Psoas muscle (tissue), 8 donors: ENCODE results near the gene HELZ2. TPM values are rescaled to one million over a fixed set of nuclear protein-coding genes. Genes with fewer than 3 reads are reported as not detected.

Experiments
- ATAC-seq, 4 donors: fragments of 200-7000 bp; cut with Tn5 transposase; one replicate each; pipeline ENCODE4 v1.9.1; 2020; ENCODE audit warnings: moderate library complexity in 3 of 4, mild to moderate bottlenecking in 2 of 4
- DNase-seq, 2 donors: peaks; one replicate each; pipeline ENCODE4 v3.0.0-alpha.2; 2020
- H3K27ac ChIP-seq: fragments of 200-600 bp; one replicate; pipeline ENCODE4 v1.8.0; 2022
- H3K27me3 ChIP-seq, 3 donors: fragments of 200-600 bp in 1 of 3; one replicate each; pipeline versions ENCODE4 v1.6.1 to v1.8.0; 2013 to 2022; ENCODE audit warnings: low read length in 2 of 3, mild to moderate bottlenecking in 2 of 3, moderate library complexity in 1 of 3; ENCODE audit not compliant: insufficient read depth in 3 of 3
- H3K36me3 ChIP-seq, 2 donors: fragments of 200-600 bp in 1 of 2; one replicate each; pipeline versions ENCODE4 v1.6.1 to v1.8.0; 2013 to 2022; ENCODE audit warnings: low read depth in 1 of 2, mild to moderate bottlenecking in 1 of 2, moderate library complexity in 1 of 2; ENCODE audit not compliant: insufficient read depth in 1 of 2
- H3K4me1 ChIP-seq: fragments of 200-600 bp; one replicate; pipeline ENCODE4 v1.8.0; 2022
- H3K4me3 ChIP-seq: fragments of 200-600 bp; one replicate; pipeline ENCODE4 v1.8.0; 2022; ENCODE audit warnings: mild to moderate bottlenecking
- H3K9me3 ChIP-seq: fragments of 200-600 bp; one replicate; pipeline ENCODE4 v1.8.0; 2022
- WGBS, 3 donors: extraction: QIAGEN DNeasy Blood & Tissue Kit; methylation state at CpG; one replicate each; pipeline versions ENCODE4 v1.1.6 to v1.1.7; 2013; 5-methylcytosine and 5-hydroxymethylcytosine counted together
- intact Hi-C, 2 donors: fragments of 100-400 bp; cut with DNase I; formaldehyde crosslinking; loops; one replicate each; pipeline versions ENCODE4 v1.11.0 to v1.14.2; 2022
- polyA plus RNA-seq, 3 donors: library from polyadenylated mRNA; stranded (reverse); fragments of 200-250 nt; gene quantifications; one replicate each; pipeline ENCODE4 v1.2.3, GENCODE V29; 2013
- total RNA-seq, 4 donors: library from RNA; stranded (reverse); fragmentation: NEBNext Ultra II Directional in 2 of 4; extraction: Animal tissue kit (Norgen Biotek cat#: 25700) in 2 of 4; gene quantifications; one replicate each; pipeline versions ENCODE4 v1.2.1 to v1.2.4, GENCODE V29; 2021 to 2023
- TF ChIP-seq, protein P1 (sequence below): fragments of 200-600 bp; IDR thresholded peaks from one replicate; pipeline ENCODE4 v1.8.0; 2022; ENCODE audit warnings: antibody characterized with exemption
- donor health status: healthy with polysubstance abuse.
- donor health status: DM: no; HTN: no; CAD: no; lungs with moderate emphysema.
- donor health status: Bipolar disorder and iron deficiency.
- donor health status: healthy.
- donor health status: DM: yes; HTN: yes; CAD: no.
- donor health status: DM: no; HTN: no; CAD: no.
- donor health status: DM: no; HTN: no; CAD: no.
- donor health status: DM: yes; HTN: yes; CAD: no.

Gene HELZ2
- total and polyA plus RNA-seq, 7 donors, result 0.82 to 8.0 (median 3.5) TPM

- intact Hi-C loops, result no loop called here
Observed at GRCh38 chr20:63558804-63559484, 15.1 kb downstream of the HELZ2 start.

GRCh38 chr20:63557481-63557891, 16.6 kb downstream of the HELZ2 start:
- Histone ChIP-seq H3K36me3 (peaks cover 0 to 12% of the 10 kb centered on the region in 2 donors), H3K4me1 (no peaks in the 10 kb centered on the region), H3K27ac (no peak overlapping the region), H3K27me3 (peaks cover 0 to 29% (median 6%) of the 10 kb centered on the region in 3 donors), H3K4me3 (no peak overlapping the region), H3K9me3 (no peaks in the 10 kb centered on the region)
- TF ChIP-seq, protein P1, sequence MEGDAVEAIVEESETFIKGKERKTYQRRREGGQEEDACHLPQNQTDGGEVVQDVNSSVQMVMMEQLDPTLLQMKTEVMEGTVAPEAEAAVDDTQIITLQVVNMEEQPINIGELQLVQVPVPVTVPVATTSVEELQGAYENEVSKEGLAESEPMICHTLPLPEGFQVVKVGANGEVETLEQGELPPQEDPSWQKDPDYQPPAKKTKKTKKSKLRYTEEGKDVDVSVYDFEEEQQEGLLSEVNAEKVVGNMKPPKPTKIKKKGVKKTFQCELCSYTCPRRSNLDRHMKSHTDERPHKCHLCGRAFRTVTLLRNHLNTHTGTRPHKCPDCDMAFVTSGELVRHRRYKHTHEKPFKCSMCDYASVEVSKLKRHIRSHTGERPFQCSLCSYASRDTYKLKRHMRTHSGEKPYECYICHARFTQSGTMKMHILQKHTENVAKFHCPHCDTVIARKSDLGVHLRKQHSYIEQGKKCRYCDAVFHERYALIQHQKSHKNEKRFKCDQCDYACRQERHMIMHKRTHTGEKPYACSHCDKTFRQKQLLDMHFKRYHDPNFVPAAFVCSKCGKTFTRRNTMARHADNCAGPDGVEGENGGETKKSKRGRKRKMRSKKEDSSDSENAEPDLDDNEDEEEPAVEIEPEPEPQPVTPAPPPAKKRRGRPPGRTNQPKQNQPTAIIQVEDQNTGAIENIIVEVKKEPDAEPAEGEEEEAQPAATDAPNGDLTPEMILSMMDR, result no peak
- DNase-seq (no peak), ATAC-seq (no peak)
- 84 to 92% (median 90%) methylated on average over 15 to 19 of the region's 19 CpGs for WGBS, 3 donors
- intact Hi-C loops, result no loop called here

More at GRCh38 chr20:63558804-63559484, 15.1 kb downstream of the HELZ2 start:
- H3K4me3 ChIP-seq, result no peak overlapping the region
- no peaks in the 10 kb centered on the region for H3K9me3 ChIP-seq
- peaks cover 0 to 19% (median 0%) of the 10 kb centered on the region in 3 donors for H3K27me3 ChIP-seq
- DNase-seq (no peak), ATAC-seq (no peak)
- H3K4me1 ChIP-seq, result no peaks in the 10 kb centered on the region
- TF ChIP-seq, protein P1, result no peak
- H3K36me3 ChIP-seq, result peaks cover 0 to 14% of the 10 kb centered on the region in 2 donors
- WGBS, 3 donors, result 94 to 95% (median 94%) methylated on average over 10 to 14 of the region's 14 CpGs
- H3K27ac ChIP-seq, result no peak overlapping the region

- peaks cover 0 to 11% of the 10 kb centered on the region in 2 donors for H3K36me3 ChIP-seq
Observed at GRCh38 chr20:63556873-63557478, 17.1 kb downstream of the HELZ2 start.

GRCh38 chr20:63555661-63556381, 18.2 kb downstream of the HELZ2 start:
- H3K27ac ChIP-seq, result no peak overlapping the region
- H3K36me3 ChIP-seq, result peaks cover 0 to 10% of the 10 kb centered on the region in 2 donors
- H3K4me1 ChIP-seq, result no peaks in the 10 kb centered on the region
- H3K9me3 ChIP-seq, result no peaks in the 10 kb centered on the region
- DNase-seq (no peak), ATAC-seq (no peak)
- TF ChIP-seq, protein P1, result no peak
- H3K27me3 ChIP-seq, result peaks cover 0 to 42% (median 13%) of the 10 kb centered on the region in 3 donors
- intact Hi-C loops, result no loop called here
- no peak overlapping the region for H3K4me3 ChIP-seq
- 85 to 90% (median 88%) methylated on average over 45 of the region's 45 CpGs for WGBS, 3 donors

More at GRCh38 chr20:63556873-63557478, 17.1 kb downstream of the HELZ2 start:
- no peaks in the 10 kb centered on the region for H3K4me1 ChIP-seq
- no peak for DNase-seq
- ATAC-seq, result no peak
- no peaks in the 10 kb centered on the region for H3K9me3 ChIP-seq
- 61 to 64% (median 63%) methylated on average over 23 of the region's 23 CpGs for WGBS, 3 donors
- TF ChIP-seq, protein P1, result no peak
- no peak overlapping the region for H3K27ac ChIP-seq
- intact Hi-C loops, result no loop called here
- no peak overlapping the region for H3K4me3 ChIP-seq
- peaks cover 0 to 34% (median 8%) of the 10 kb centered on the region in 3 donors for H3K27me3 ChIP-seq
